ENCODE data around the gene JARID2. TPM values are rescaled to one million over a fixed set of nuclear protein-coding genes. Genes with fewer than 3 reads are reported as not detected.

JARID2 gene
- total and polyA plus RNA-seq, 9 of the 15 experiments (the other 6 are each of a cell fraction or from before 2014, with no cell fraction given) = 5.0 to 29.0 (median 15.6) TPM

DNA sequence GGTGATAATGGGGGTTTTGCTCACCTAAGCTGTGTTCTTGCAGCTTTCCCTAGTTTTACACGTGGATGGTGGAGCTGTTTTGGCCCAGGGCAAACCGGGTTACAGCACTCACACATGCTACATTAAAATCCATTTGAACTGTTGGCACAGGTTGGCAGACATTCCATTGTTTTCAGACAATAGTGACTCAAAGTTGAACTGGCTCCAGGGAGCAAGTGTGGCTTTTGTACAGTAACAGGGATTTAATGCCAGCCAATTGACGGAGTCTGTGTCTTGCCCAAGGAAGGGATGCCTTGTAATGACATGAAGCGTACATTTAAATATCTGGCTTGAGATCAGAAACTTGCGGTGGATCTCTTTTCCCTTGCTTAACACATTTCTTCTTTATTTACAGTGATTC, 233.9 kb downstream of the JARID2 start:
- 74% methylated on average over 5 of the region's 5 CpGs for WGBS (ENCODE audit: insufficient coverage, low coverage, missing lambda C conversion rate)
- TF ChIP-seq, protein P1, sequence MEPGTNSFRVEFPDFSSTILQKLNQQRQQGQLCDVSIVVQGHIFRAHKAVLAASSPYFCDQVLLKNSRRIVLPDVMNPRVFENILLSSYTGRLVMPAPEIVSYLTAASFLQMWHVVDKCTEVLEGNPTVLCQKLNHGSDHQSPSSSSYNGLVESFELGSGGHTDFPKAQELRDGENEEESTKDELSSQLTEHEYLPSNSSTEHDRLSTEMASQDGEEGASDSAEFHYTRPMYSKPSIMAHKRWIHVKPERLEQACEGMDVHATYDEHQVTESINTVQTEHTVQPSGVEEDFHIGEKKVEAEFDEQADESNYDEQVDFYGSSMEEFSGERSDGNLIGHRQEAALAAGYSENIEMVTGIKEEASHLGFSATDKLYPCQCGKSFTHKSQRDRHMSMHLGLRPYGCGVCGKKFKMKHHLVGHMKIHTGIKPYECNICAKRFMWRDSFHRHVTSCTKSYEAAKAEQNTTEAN (CRISPR knock-in tag; IDR thresholded peaks at IDR 0.05) = no peak
- TF ChIP-seq FOXM1 (IDR thresholded peaks at IDR 0.05; ENCODE audit: low read depth) (no peak), FOXM1 (CRISPR knock-in tag; IDR thresholded peaks at IDR 0.05; ENCODE audit: low read depth) (no peak), MAFK (IDR thresholded peaks at IDR 0.05; ENCODE audit: low read length) (no peak), ZNF707 (CRISPR knock-in tag; conservative IDR thresholded peaks at IDR 0.05) (no peak), ZNF347 (CRISPR knock-in tag; IDR thresholded peaks at IDR 0.05; ENCODE audit: low read depth) (no peak), CREB3 (tag; conservative IDR thresholded peaks at IDR 0.05; ENCODE audit: low read depth) (no peak), MYNN (IDR thresholded peaks at IDR 0.05) (no peak), MYNN (CRISPR knock-in tag; IDR thresholded peaks at IDR 0.05) (no peak), ZNF395 (CRISPR knock-in tag; IDR thresholded peaks at IDR 0.05) (no peak), YBX1 (IDR thresholded peaks at IDR 0.05) (no peak), KDM2B (CRISPR knock-in tag; IDR thresholded peaks at IDR 0.05) (no peak), CAMTA2 (CRISPR knock-in tag; conservative IDR thresholded peaks at IDR 0.05) (no peak), GABPB1 (CRISPR knock-in tag; IDR thresholded peaks at IDR 0.05) (no peak), ZNF551 (CRISPR knock-in tag; IDR thresholded peaks at IDR 0.05) (no peak), DACH1 (IDR thresholded peaks at IDR 0.05; ENCODE audit: partially characterized antibody) (no peak)
- TF ChIP-seq, protein P2, sequence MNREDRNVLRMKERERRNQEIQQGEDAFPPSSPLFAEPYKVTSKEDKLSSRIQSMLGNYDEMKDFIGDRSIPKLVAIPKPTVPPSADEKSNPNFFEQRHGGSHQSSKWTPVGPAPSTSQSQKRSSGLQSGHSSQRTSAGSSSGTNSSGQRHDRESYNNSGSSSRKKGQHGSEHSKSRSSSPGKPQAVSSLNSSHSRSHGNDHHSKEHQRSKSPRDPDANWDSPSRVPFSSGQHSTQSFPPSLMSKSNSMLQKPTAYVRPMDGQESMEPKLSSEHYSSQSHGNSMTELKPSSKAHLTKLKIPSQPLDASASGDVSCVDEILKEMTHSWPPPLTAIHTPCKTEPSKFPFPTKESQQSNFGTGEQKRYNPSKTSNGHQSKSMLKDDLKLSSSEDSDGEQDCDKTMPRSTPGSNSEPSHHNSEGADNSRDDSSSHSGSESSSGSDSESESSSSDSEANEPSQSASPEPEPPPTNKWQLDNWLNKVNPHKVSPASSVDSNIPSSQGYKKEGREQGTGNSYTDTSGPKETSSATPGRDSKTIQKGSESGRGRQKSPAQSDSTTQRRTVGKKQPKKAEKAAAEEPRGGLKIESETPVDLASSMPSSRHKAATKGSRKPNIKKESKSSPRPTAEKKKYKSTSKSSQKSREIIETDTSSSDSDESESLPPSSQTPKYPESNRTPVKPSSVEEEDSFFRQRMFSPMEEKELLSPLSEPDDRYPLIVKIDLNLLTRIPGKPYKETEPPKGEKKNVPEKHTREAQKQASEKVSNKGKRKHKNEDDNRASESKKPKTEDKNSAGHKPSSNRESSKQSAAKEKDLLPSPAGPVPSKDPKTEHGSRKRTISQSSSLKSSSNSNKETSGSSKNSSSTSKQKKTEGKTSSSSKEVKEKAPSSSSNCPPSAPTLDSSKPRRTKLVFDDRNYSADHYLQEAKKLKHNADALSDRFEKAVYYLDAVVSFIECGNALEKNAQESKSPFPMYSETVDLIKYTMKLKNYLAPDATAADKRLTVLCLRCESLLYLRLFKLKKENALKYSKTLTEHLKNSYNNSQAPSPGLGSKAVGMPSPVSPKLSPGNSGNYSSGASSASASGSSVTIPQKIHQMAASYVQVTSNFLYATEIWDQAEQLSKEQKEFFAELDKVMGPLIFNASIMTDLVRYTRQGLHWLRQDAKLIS (CRISPR knock-in tag; IDR thresholded peaks at IDR 0.05) = no peak

More for the DNA sequence above, 233.9 kb downstream of the JARID2 start:
- Histone ChIP-seq H3K4me2 (ENCODE audit: insufficient read depth, low read length) (no peak overlapping the region), H4K20me1 (replicated peaks; ENCODE audit: control insufficient read depth, insufficient read depth, low read length) (peaks cover 8% of the 10 kb centered on the region; the same call in 1 of the 2 replicates), H2AFZ (ENCODE audit: low read depth, low read length) (no peak overlapping the region), H3K27me3 (ENCODE audit: control insufficient read depth in 2 of 2, insufficient read depth in 2 of 2, low read length in 2 of 2) (no peaks in the 10 kb centered on the region), H3K27ac (ENCODE audit: extremely low read depth, low read depth, low read length) (no peak overlapping the region), H3K4me3 (no peak overlapping the region), H3K4me1 (replicated peaks in 1 of 2; ENCODE audit: control insufficient read depth in 2 of 2, insufficient read depth in 2 of 2, low read length in 2 of 2) (peaks cover 3 to 14% of the 10 kb centered on the region in 2 experiments; a peak in 3 of 5 replicates), H3K9ac (ENCODE audit: insufficient read depth in 1 of 2, low read depth in 2 of 2, low read length in 2 of 2) (no peak overlapping the region), H3K9me1 (ENCODE audit: control insufficient read depth, insufficient read depth, low read length) (no peaks in the 10 kb centered on the region), H3K79me2 (ENCODE audit: control insufficient read depth, insufficient read depth, low read length) (peaks cover 30% of the 10 kb centered on the region), H3K9me3 (replicated peaks; ENCODE audit: control insufficient read depth, insufficient read depth, low read depth, low read length) (no peaks in the 10 kb centered on the region), H3K36me3 (ENCODE audit: control insufficient read depth, insufficient read depth, low read length) (peaks cover 13% of the 10 kb centered on the region)
- BruUV-seq (replicated peaks) = no TSS peak
- FAIRE-seq (peak; percentile 15), ATAC-seq (no peak), DNase-seq (ENCODE audit: extremely low read depth in 1 of 4, low spot score in 3 of 4) (no peak)
- intact Hi-C loops (cut with micrococcal nuclease) = loop anchor here (5.0 kb wide), 1 partner anchor 232 kb away; the partner anchor contains the start of gene JARID2
- CTCF ChIA-PET (ENCODE audit: low intra/inter-chr PET ratio) = no interaction called here
- in situ Hi-C loops (cut with MboI) = no loop called here
- POLR2A ChIA-PET = no interaction called here

All from K562 (cell line).